ENCODE measurements around the gene ARHGAP44. TPM values are rescaled to one million over a fixed set of nuclear protein-coding genes. Genes with fewer than 3 reads are reported as not detected.

Gene ARHGAP44
- total and polyA plus RNA-seq, 2 of the 13 experiments (the other 11 are each of a cell fraction or from before 2014, with no cell fraction given): 0.79 to 3.1 TPM

GRCh38 chr17:13016881-13017654 is 227.8 kb downstream of the ARHGAP44 start (continued):
- TF ChIP-seq BORCS8-MEF2B (CRISPR knock-in tag; IDR thresholded peaks at IDR 0.05) (no peak), POLR2A (IDR thresholded peaks at IDR 0.05; ENCODE audit: insufficient read depth in 1 of 2, low read depth in 2 of 2, low read length in 2 of 2) (peak in 1 of 2 experiments; percentile 18; a peak in 2 of 4 replicates), ZNF646 (CRISPR knock-in tag; IDR thresholded peaks at IDR 0.05) (peak; percentile 37; the same call in 1 of the 2 replicates), ZNF709 (CRISPR knock-in tag; IDR thresholded peaks at IDR 0.05) (peak; percentile 49; the same call in 1 of the 2 replicates)

Data from HepG2 (cell line).